Parathyroid adenoma (tissue), 2 donors: ENCODE measurements around the gene ISOC2.

Experiments
- H2AFZ ChIP-seq: fragments of 300-600 bp; sonication (generic); one replicate; pipeline ENCODE4 v1.7.0; 2017; ENCODE audit warnings: antibody characterized with exemption, mild to moderate bottlenecking
- H3K27ac ChIP-seq: fragments of 300-600 bp; sonication (generic); one replicate; pipeline ENCODE4 v1.7.0; 2017
- H3K27me3 ChIP-seq: fragments of 300-600 bp; sonication (generic); one replicate; pipeline ENCODE4 v1.7.0; 2017; ENCODE audit warnings: low read length; ENCODE audit not compliant: control insufficient read depth, insufficient read depth
- H3K36me3 ChIP-seq: fragments of 300-600 bp; sonication (generic); one replicate; pipeline ENCODE4 v1.7.0; 2017; ENCODE audit warnings: low read length; ENCODE audit not compliant: control insufficient read depth, insufficient read depth
- H3K4me1 ChIP-seq: fragments of 300-600 bp; sonication (generic); one replicate; pipeline ENCODE4 v1.7.0; 2017; ENCODE audit warnings: control low read depth
- H3K4me2 ChIP-seq: fragments of 300-600 bp; sonication (generic); one replicate; pipeline ENCODE4 v1.7.0; 2017; ENCODE audit warnings: low read length
- H3K4me3 ChIP-seq: fragments of 300-600 bp; sonication (generic); one replicate; pipeline ENCODE4 v1.7.0; 2017; ENCODE audit warnings: low read depth, low read length
- H3K79me2 ChIP-seq: fragments of 300-600 bp; sonication (generic); one replicate; pipeline ENCODE4 v1.7.0; 2017; ENCODE audit warnings: control low read depth
- H3K9ac ChIP-seq: fragments of 300-600 bp; sonication (generic); one replicate; pipeline ENCODE4 v1.7.0; 2017; ENCODE audit warnings: mild to moderate bottlenecking
- H3K9me3 ChIP-seq: fragments of 300-600 bp; sonication (generic); one replicate; pipeline ENCODE4 v1.7.0; 2017; ENCODE audit warnings: low read length; ENCODE audit not compliant: control insufficient read depth
- TF ChIP-seq, protein P1 (sequence below): fragments of 300-600 bp; sonication (generic); IDR thresholded peaks from one replicate; pipeline ENCODE4 v1.7.0; 2017; ENCODE audit warnings: antibody characterized with exemption, mild to moderate bottlenecking
- donor health status: primary hyperparathyroidism.

The ISOC2 gene

DNA sequence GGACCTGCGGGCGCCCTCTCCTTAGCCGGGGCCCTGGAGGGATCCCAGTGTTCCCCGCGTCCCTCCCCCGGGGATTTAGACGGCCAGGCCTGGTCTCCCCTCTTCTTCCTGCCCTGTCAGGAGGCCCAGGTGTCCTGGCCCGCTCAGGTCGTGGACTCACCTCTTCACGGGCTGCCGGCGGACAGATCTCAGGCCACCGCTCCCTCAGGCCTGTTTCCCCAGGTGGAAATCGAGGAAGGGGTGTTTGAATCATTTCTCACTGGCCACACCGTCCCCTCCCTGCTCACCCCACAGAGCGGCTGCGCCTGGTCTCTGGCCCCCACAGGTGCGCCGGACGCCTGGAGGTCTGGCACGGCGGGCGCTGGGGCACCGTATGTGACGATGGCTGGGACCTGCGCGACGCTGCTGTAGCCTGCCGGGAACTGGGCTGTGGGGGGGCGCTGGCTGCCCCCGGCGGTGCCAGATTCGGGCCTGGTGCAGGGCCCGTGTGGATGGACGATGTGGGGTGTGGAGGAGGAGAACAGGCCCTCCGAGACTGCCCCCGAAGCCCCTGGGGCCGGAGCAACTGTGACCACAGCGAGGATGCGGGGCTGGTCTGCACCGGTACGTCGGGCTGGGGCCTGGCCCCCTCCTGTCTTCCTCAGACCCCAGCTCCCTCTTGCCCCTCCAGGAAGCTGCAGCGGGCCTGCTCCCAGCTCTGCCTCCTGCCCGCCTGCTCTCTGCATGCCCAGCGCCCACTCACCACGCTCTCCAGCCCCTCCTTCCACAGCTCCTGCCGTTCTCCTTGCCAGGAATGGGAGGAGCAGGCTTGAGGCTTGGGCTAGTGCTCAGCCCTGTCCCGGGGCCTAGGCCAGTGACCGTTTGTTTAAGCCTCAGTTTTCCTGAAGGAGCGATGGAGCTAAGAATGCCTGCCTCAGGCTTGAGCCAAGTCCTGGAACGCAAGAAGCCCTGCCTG, 29.3 kb upstream of the ISOC2 start:
- H3K27ac ChIP-seq, result no peak overlapping the region
- H3K9me3 ChIP-seq, result no peaks in the 10 kb centered on the region
- H3K4me1 ChIP-seq, result peaks cover 5% of the 10 kb centered on the region
- no peaks in the 10 kb centered on the region for H3K79me2 ChIP-seq
- no peak overlapping the region for H3K9ac ChIP-seq
- no peaks in the 10 kb centered on the region for H3K36me3 ChIP-seq
- H3K27me3 ChIP-seq, result no peaks in the 10 kb centered on the region
- no peak overlapping the region for H3K4me3 ChIP-seq
- no peak overlapping the region for H3K4me2 ChIP-seq
- TF ChIP-seq, protein P1, sequence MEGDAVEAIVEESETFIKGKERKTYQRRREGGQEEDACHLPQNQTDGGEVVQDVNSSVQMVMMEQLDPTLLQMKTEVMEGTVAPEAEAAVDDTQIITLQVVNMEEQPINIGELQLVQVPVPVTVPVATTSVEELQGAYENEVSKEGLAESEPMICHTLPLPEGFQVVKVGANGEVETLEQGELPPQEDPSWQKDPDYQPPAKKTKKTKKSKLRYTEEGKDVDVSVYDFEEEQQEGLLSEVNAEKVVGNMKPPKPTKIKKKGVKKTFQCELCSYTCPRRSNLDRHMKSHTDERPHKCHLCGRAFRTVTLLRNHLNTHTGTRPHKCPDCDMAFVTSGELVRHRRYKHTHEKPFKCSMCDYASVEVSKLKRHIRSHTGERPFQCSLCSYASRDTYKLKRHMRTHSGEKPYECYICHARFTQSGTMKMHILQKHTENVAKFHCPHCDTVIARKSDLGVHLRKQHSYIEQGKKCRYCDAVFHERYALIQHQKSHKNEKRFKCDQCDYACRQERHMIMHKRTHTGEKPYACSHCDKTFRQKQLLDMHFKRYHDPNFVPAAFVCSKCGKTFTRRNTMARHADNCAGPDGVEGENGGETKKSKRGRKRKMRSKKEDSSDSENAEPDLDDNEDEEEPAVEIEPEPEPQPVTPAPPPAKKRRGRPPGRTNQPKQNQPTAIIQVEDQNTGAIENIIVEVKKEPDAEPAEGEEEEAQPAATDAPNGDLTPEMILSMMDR, result no peak
- no peak overlapping the region for H2AFZ ChIP-seq

DNA sequence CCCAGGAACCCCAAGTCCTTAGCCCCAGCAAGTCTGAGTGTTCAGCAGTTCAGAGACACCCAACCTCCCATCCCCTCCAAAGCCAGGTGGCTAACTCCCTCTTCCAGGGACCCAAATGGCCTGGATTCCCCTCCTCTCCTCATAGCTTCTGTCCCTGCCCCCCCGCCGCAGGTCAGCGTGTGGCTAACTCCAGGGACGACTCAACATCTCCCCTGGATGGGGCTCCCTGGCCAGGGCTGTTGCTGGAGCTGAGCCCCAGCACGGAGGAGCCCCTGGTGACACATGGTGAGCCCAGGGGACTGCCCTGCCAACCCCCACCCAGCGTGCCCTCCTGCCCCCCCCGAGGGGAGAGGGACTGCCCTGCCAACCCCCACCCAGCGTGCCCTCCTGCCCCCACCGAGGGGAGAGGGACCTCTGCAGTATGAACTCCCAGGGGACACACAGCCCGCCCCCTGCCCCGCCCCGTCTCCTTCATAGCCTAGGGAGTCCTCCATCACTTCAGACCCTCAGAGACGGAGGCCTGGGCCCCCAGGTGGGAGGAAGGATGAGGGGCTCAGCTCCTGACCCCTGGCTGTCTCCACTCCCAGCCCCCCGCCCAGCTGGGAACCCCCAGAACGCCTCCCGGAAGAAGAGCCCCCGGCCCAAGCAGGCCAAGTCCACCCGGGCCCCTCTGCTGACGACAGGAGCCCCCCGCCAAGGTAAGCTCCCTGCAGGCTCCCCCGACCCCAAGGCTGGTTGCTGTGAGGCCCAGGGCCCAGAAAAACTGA, 28.5 kb upstream of the ISOC2 start:
- Histone ChIP-seq H3K27me3 (no peaks in the 10 kb centered on the region), H3K4me2 (no peak overlapping the region), H2AFZ (no peak overlapping the region), H3K4me3 (no peak overlapping the region), H3K9me3 (no peaks in the 10 kb centered on the region), H3K79me2 (no peaks in the 10 kb centered on the region), H3K9ac (no peak overlapping the region), H3K36me3 (no peaks in the 10 kb centered on the region), H3K27ac (no peak overlapping the region), H3K4me1 (peaks cover 5% of the 10 kb centered on the region)
- TF ChIP-seq, protein P1, result no peak

DNA sequence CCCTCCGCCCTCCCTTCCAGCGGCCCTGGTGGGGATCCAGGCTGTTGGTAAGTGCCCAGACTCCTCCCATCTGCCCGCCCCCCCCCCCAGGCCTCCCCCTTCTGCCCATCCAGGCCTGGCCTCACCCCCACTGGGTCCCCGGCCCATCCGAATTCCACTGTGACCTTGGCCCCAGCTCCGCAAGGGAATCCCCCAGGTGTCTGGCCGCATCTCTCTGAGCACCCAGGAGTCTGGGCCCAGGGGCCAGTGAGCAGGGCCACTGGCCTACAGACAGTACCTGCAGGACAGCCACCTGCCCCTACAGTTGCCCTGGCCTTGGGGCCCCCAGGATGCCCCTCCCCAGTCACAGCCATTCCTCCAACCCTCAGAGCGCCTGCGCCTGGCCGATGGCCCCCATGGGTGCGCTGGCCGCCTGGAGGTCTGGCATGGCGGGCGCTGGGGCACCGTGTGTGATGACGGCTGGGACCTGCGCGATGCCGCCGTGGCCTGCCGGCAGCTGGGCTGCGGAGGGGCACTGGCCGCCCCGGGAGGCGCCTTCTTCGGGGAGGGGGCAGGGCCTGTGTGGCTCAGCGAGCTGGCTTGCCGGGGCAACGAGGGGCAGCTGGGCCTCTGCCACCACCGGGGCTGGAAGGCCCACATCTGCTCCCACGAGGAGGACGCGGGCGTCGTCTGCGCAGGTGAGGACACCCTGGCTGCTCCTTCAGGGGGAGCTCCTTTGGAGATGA, 27.7 kb upstream of the ISOC2 start:
- H3K4me1 ChIP-seq, result peaks cover 10% of the 10 kb centered on the region
- H2AFZ ChIP-seq, result no peak overlapping the region
- no peaks in the 10 kb centered on the region for H3K79me2 ChIP-seq
- TF ChIP-seq, protein P1, result no peak
- H3K4me2 ChIP-seq, result no peak overlapping the region
- no peak overlapping the region for H3K27ac ChIP-seq
- no peaks in the 10 kb centered on the region for H3K9me3 ChIP-seq
- no peak overlapping the region for H3K9ac ChIP-seq
- no peaks in the 10 kb centered on the region for H3K27me3 ChIP-seq
- H3K36me3 ChIP-seq, result no peaks in the 10 kb centered on the region
- H3K4me3 ChIP-seq, result no peak overlapping the region

DNA sequence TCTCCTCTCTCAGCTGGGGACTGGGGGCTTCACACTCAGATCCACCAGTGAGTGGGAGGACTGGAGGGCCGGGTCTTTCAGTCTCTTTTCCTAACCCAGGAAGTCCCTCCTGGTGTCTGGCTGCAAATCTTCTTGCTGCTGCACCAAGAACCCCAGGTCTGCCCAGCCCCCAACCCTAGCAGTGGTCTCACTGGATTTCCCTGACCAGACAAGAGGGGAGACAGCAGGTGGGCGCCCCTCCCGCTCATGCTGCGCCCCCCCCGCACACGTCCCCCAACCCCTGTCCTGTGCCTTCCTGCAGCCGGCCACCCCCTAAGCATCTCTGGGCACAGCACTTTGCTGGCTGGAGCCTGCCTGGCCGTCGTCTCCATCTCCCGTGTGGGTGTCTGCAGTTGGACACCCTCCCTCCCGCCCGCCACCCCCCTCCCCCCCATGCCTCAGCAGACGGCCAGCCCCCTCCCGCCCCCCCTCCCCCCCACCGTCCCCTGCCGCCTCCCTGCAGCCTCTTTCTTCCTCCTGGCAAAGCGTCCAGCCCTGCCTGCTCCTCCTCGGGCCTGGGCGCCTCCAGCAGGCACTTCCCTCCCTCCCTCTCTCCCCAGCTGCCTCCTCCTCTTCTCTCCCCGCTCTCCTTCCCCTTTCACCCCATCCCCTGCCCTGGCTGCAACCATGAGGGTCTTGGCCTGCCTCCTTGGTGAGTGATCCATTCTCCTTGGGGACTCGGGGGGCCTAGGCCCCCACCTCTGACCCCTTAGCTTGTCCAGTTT, 26.7 kb upstream of the ISOC2 start, which contains the start of gene SSC5D:
SSC5D (plus strand) TSS at position 513 of the 764 bp plus-strand sequence; CDS start at position 667, 154 bp downstream.
- TF ChIP-seq, protein P1, result no peak
- H3K4me1 ChIP-seq, result peaks cover 13% of the 10 kb centered on the region
- H3K27me3 ChIP-seq, result no peaks in the 10 kb centered on the region
- H3K79me2 ChIP-seq, result no peaks in the 10 kb centered on the region
- no peak within 1 kb of the TSS for H2AFZ ChIP-seq
- H3K9me3 ChIP-seq, result no peaks in the 10 kb centered on the region
- no peak within 1 kb of the TSS for H3K9ac ChIP-seq
- H3K4me3 ChIP-seq, result no peak within 1 kb of the TSS
- peak within 1 kb of the TSS; percentile 22 for H3K4me2 ChIP-seq
- H3K27ac ChIP-seq, result peak within 1 kb of the TSS; percentile 41
- no peaks in the 10 kb centered on the region for H3K36me3 ChIP-seq
